Renal cortex interstitium (tissue), 11 donors: Measurements from ENCODE around the gene GOPC. TPM values are rescaled to one million over a fixed set of nuclear protein-coding genes. Genes with fewer than 3 reads are reported as not detected.
A peak's percentile ranks its signal among the peaks of the same experiment; 100 is the strongest.

Source experiments
- DNase-seq, 11 donors: peaks; one replicate each; pipeline ENCODE4 v3.0.0-alpha.2; 2013; ENCODE audit warnings: low read depth in 9 of 11, low spot score in 4 of 11; ENCODE audit errors: extremely low read depth in 1 of 11
- polyA plus RNA-seq, 3 donors: library from polyadenylated mRNA; unstranded; fragments of 120-200 nt; gene quantifications; one replicate each; pipeline ENCODE4 v1.2.1, GENCODE V29; 2013; ENCODE audit not compliant: insufficient read length in 3 of 3

GOPC gene
- polyA plus RNA-seq, 3 donors = 58.4 to 70.1 (median 59.1) TPM

DNA sequence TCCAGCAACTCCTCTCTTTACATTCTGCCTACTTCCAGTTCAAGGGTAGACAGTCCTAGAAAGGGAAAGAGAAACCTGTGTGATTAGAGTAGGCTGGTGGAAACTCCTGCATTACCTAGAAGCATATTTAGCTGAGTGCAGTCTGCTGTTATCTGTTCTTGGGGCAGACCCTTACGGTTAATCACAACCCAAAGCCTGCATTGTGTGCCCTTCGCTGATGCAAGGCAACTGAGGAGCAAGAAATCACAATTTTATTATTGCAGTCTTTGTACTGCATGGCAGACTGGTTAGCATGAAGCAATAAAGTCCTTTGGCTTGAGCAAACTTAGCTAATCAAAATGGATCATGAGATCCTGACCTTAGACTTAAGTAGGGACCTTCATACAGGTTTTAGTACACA is 1.5 kb upstream of the GOPC start:
- DNase-seq = no peak

DNA sequence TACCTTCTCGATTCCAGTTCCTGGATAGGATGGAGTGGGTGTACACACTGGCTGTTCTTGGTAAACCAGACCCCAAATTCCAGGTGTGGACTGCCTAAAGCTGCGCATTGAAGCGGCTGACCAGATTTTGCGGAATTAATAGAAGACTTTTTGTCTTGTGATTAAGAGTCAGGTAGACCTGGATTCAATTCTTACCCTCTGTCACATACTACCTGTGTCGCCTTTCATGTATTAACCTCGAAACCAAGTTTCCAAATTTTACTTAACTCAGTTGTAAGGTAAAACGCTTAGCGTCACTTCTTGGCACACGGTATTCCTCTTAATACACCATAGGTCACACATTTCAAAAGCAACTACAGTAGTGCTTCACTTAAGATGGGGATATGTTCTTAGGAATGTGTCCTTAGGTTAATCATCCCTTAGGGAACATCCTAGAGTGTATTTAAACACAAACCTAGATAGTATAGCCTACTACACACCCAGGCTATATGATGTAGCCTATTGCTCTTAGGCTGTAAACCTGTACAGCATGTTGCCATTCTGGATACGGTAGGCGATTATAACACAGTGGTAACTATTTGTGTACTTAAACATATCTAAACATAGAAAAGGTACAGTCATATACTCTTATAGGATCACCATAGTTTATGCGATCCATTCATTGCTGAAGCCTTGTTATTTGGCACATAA is 733 bp upstream of the GOPC start:
- DNase-seq = peak in 1 of 11 donors; percentile 0

DNA sequence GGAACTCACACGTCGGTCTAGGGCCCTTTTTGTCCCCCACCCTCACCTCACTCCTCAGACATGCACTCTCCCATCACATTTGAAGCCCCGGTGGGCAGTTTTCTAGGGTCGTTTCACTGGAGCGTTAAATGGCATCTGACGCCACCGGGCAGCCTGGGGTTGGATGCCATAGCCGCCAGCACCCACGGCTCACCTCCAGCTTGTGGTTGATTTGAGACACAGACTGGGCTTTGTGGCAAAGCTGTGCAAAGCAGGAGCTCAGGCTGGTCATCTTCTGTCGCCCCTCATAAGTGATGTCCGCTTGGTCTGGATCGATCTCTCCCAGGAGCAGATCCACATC is 530 bp downstream of the GOPC start:
- DNase-seq = peak in 4 of 11 donors; percentile 4 to 21 (median 13)

DNA sequence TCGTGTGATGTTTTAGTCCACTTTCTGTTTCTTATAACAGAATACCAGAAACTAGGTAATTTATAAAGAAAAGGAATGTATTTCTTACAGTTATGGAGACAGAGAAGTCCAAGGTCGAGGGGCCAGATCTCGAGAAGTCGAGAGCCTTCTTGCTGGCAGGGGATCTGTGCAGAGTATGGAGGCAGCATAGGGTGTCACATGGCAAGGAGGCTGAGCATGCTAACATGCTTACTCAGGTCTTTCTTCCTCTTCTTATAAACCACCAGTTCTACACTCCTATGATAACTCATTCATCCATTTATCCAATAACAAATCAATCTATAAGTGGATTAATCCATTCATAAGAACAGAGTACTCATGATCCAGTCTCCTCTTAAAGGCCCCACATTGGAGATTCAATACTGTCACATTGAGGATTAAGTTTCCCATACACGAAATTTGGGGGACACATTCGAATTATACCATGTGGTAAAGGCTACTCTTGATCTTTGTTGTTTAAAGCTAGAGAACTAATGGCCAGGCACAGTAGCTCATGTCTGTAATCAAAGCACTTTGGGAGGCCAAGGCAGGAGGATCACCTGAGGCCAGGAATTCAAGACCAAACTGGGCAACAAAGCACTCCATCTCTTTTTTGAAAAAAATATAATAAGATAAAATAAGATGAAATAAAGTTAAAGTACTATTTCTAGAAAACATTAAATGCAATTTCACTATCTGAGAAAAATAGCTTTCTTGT is 2.1 kb downstream of the GOPC start:
- no peak for DNase-seq

DNA sequence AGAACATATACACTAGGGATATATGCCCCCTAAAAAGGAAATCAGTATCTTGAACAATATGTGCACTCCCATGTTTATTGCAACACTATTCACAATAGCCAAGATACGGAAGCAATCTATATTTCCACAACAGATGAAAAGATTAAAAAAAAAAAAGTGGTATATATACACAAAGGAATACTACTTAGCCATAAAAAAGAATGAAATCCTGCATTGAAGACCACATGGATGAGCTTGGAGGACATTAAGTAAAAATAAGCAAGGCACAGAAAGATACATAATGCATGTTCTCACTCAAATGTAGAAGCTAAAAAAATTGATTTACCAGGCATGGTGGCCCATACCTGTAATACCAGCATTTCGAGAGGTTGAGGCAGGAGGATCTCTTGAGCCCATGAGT is 4.6 kb downstream of the GOPC start:
- DNase-seq = no peak

DNA sequence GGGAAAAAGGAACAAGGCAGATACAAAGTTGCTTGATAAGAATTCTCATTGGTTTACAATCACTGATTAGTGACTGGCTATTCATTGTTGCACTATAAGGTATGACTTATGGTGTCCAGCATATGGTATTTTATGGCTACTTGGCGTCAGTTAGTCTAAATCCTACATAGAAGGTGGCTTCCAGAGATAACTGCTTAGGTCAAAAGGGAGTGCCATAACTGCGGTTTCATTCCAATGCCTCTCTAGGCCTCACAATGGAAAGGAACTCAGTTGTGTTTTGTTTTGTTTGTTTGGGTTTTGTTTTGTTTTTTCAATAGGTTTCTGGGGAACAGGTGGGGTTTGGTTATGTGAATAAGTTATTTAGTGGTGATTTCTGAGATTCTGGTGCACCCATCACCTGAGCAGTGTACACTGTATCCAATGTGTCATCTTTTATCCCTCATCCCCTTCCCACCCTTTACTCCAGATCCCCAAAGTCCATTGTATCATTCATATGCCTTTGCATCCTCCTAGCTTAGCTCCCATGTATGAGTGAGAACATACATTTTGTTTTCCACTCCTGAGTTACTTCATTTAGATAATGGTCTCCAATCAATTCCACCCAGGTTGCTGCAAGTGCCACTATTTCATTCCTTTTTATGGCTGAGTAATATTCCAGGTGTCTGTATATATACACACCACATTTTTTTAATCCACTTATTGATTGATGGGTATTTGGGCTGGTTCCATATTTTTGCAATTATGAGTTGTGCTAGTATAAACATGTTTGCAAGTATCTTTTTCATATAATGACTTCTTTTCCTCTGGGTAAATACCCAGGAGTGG is 7.0 kb downstream of the GOPC start:
- DNase-seq = no peak

DNA sequence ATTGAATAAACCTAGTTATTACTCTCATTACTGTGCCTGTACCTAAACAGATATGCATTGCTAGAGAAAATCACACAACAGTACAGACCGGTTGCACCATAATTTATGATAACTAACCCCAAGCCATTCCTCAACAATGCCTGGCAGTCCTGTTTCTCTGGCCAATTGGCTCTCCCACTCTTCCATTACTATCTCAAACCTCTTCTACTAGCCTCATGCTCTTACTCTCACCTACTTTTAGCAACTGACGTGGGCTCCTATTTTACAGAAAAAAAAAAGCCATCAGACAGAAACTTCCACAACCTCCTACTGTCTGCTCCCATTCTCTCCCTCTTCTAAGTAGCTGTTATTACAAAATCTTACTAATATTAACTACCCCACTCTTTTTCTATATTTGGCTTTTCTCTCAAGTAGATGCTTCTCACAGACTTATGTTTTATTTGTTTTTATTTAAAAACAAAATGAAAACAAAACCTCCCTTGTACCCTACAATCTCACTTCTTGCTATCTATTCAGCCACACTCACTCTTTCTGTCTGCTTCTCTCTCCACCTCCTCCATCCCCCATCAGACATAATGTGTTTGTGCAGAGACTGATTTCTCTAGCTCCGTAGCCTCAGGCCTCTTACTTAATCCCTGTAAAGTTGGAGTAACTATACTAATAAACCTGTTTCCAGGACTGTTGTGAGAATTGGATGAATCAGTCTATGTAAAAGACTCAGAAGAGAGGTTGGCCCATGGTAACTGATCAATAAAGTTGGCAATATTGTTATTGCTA is 9.1 kb downstream of the GOPC start:
- no peak for DNase-seq

DNA sequence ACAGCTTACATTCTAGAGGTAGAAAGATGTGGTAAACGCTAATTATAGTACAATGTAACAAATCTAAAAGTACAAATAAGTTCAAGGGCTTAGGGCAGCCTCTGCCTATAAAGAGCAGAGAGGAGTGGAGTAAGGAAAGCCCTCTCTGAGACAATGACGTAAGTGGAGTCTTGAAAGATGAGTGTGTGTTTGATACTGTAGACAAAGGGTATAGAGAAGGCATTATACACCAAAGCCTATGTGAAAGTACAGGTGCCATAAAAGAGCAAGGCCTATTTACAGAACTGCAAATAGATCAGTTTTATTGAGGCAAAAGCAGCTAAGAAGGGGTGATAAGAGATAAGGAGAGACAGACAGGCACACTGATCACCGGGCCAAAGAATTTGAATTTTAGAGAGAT is 10.9 kb downstream of the GOPC start:
- no peak for DNase-seq

DNA sequence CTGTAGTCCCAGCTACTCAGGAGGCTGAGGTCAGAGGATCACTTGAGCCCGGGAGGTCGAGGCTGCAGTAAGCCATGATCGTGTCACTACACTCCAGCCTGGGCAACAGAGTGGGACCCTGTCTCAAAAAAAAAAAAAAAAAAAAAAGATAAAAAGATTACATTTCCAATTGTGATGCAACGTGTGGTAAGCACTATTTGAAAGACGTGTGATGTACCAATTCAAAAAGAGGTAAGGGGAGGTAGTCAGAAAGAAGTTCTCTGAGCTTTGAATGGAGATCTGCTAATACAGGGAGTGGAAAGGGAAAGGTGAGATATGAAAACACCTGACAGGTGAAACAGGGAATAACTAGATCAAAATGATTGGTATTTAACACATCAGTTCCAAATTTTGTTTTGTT is 11.9 kb downstream of the GOPC start:
- no peak for DNase-seq

DNA sequence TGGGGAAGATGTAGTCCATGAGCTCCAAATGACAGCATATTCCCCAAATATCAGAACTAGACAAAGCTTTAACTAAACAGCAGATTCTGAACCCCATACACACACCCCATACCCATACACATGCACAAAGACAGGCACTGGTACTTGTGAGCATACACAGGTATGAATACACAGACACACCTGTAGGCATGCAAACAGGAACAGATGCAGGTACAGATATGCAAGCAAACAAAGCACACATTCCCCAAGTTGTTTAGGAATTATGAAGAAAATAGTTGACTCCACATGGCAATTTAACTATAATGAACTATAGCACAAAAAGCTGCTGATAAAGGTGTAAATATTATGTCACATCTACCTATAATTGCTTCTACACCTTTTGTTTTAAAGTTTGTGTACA is 16.7 kb downstream of the GOPC start:
- DNase-seq = no peak

DNA sequence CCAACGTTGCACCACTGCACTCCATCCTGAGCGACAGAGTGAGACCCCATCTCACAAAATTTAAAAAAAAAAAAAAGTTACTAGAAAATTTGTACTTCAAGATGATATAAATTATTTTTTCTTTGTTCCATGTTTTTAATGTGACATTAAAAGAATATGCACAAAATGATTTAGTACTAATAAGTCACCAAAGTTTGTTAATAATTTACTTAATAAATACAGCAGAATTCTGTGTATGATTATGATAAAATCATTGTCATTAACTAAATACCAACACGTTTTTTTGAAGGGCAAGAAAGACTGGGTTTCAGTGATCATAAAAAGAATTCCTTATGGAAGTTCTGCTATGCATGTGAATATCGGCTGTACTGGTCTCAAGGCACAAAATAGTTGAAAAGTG is 28.1 kb downstream of the GOPC start:
- DNase-seq = no peak

DNA sequence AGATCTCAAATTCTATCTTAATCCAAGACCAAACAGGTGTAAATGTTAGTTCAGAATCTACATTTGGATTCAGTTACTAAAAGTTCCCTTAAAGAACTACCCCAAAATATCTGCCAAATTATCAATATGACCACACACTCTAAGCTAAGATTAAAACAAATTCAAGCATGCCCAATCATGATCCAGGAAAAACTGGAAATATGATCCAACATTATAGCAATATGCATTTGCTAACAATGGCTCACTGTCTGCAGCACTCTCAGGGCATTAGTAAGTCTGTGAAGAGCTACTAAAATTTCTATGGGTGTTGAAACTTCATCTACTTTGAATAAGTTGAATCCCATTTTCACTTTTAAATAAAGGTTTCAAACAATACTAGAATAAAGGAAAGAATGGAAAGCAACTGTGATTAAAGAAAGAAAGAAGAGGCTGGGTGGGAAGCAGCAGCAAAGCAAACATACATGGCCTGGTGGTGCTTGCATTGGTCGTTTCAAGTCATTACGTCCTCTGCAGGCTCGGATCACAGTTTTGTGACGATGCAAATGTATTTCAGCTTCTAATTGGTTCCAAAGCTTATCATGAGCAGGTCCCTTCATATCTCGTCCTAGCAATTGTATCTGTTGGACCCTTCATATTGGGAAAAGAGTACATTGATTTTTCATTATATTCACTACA is 29.2 kb downstream of the GOPC start:
- DNase-seq = no peak

DNA sequence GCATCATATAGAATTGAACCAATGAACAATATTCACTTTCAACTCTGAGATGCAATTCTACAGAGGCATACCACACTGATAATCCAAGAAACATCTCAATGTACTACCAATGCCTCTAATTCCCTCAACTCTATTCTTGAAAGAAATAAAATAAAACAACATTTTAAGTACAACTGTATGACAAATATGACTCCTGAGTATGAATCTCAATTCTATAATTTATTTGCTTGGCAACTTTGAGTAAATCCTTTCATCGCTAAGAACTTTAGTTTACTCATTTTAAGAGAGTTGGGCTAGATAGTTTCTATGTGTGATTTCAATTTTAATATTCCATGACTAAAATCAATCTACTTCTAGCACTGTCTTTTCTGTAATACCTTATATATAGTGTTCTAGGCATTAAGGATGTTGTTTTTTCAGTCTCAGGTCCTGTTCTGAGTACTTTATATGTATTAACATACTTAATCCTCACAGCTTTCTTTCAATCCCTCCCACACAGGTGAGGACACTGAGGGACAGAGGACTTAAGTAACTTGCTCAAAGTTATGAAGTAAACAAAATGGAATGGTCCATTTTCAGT is 33.4 kb downstream of the GOPC start:
- no peak for DNase-seq

DNA sequence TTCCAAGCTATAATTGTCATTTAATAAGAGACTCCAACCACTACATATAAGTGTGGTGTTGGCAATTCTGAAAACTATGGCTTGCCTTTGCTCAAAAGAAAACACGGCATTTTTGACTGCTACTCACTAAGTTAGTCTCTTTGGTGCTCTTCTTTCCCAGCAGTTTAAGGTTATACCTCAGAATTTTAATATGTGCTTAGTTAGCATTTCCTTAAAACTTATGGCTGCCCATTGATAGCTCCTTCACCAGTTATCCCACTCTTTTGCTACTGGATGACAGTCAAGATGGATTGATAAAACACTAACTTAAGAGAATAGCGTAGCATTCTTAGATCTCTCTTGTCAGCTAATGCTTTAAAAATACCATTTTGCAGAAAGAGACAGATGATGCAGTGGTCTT is 34.1 kb downstream of the GOPC start:
- no peak for DNase-seq

DNA sequence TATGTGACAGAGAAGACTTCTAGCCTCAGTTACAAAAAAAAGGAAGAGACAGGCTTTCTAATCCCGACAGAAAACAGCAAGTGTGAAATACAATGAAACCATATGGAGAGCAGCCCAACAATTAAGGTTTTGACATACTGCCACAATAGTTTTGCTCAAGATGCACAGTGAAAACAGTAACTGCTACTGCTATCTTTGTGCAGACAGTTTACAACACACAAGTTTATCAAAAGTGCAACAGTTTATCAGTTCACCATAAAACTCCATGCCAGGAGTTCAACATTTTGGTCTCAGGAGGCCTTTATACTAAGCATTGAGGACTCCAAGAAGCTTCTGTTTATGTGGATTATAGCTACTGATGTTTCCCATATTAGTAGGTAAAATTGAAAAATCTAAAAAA is 37.6 kb downstream of the GOPC start:
- DNase-seq = no peak

DNA sequence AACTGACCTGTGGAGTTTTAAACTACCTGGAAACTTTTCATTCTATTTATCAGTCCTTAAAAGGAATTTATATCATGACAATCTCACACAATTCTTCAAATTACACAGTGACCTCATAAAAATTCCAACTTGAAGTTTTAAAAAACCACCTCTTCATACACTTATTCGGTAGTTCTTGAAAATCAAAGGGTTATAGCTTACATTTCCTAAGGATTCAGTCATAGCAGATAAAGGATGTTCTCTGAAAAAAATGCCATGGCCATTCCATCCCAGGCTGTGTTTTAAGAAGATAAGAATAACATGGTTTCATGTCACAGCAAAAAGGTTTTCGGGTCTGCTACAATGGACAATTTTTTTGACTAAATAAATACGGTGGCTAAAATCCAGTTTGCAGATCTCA is 41.2 kb downstream of the GOPC start:
- DNase-seq = no peak

DNA sequence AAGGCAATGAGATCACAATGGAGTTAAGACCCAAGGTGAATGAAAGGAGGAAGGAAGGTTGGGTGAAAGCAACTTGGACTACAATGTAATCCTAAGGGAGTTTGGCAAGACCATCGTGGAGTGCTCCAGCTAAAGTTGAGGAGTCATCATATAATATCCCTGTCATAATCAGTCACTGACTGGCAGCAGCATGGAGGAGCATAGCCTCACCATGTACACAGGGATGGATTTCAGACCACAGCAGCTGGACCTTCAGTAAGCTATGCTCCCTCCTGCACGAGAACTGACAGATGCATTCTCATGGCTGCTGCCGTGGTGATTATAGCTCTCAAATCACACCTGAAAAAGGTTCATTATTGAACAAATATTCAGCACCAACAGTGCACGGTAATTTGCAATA is 43.0 kb downstream of the GOPC start:
- DNase-seq = no peak

DNA sequence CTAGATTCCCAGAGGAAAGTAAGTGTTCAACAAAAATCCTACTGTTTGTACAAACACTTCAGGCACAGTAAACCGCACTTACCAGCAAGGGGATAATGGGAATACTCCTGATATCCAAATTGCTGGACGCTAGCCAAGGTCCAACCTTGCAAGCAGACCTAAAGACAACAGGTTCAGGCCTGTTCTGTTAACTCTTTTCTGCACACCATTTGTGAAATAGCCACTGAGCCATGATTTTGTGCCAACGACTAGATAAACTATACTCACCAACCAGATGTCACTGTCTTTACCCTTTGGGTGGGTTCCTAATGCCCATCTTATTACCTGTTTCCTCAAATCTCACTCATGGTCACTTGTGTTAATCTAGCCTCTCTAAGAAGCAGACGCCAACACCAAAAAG is 43.5 kb downstream of the GOPC start:
- DNase-seq = no peak

DNA sequence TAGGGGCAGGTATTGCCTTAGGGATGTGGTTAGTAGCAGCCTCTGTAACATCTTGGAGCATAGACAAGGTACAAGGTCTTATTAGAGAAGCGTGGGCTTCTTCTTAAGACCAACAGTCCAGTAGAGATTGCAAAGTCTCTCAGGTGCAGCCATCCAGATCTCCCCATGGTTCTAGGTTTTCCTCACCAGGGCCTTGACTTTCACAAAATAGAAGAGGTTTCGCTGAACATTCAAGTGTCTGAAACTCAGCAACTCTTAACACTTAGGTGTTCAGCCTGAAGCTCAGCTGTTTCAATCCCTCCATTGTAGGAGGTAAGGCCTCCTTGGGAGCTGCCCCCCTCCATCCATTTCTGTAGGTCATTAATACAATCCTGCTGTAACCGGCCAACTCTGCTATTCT is 44.4 kb downstream of the GOPC start:
- DNase-seq = no peak
